Liver (tissue), 9 donors: ENCODE results near the gene OSBPL1A. TPM values are rescaled to one million over a fixed set of nuclear protein-coding genes. Genes with fewer than 3 reads are reported as not detected.

Experiments
- DNase-seq: peaks from one replicate; pipeline ENCODE4 v3.0.0-alpha.2; 2017; ENCODE audit warnings: low spot score
- H3K27ac ChIP-seq, 2 donors: one replicate each; pipeline ENCODE4 v1.7.0; 2013; ENCODE audit warnings: inconsistent platforms in 2 of 2, low read length in 2 of 2, control low read depth in 1 of 2, low read depth in 1 of 2, mild to moderate bottlenecking in 1 of 2
- H3K27me3 ChIP-seq, 4 donors: one replicate each; pipeline versions ENCODE4 v1.6.1 to v1.7.0; 2013; ENCODE audit warnings: low read length in 3 of 4, inconsistent platforms in 1 of 4, mild to moderate bottlenecking in 1 of 4, moderate library complexity in 1 of 4; ENCODE audit not compliant: control insufficient read depth in 4 of 4, insufficient read depth in 4 of 4
- H3K36me3 ChIP-seq, 4 donors: one replicate each; pipeline versions ENCODE4 v1.6.1 to v1.7.0; 2013; ENCODE audit warnings: low read length in 3 of 4, mild to moderate bottlenecking in 3 of 4, low read depth in 1 of 4, moderate library complexity in 1 of 4; ENCODE audit not compliant: control insufficient read depth in 4 of 4, insufficient read depth in 3 of 4
- H3K4me1 ChIP-seq, 4 donors: one replicate each; pipeline versions ENCODE4 v1.6.1 to v1.7.0; 2013; ENCODE audit warnings: low read length in 3 of 4, mild to moderate bottlenecking in 3 of 4, moderate library complexity in 1 of 4; ENCODE audit not compliant: control insufficient read depth in 4 of 4, insufficient read depth in 4 of 4
- H3K4me3 ChIP-seq, 3 donors: one replicate each; pipeline versions ENCODE4 v1.6.1 to v1.7.0; 2013; ENCODE audit warnings: low read length in 3 of 3, control low read depth in 1 of 3, low read depth in 1 of 3, mild to moderate bottlenecking in 1 of 3
- H3K9ac ChIP-seq, 2 donors: one replicate each; pipeline ENCODE4 v1.7.0; 2013; ENCODE audit warnings: low read length in 2 of 2, mild to moderate bottlenecking in 2 of 2, moderate library complexity in 2 of 2, control low read depth in 1 of 2, low read depth in 1 of 2
- H3K9me3 ChIP-seq, 4 donors: one replicate each; pipeline versions ENCODE4 v1.6.1 to v1.7.0; 2013; ENCODE audit warnings: low read length in 3 of 4; ENCODE audit not compliant: control insufficient read depth in 4 of 4
- EGR1 ChIP-seq, 2 donors: IDR thresholded peaks; 2 replicates each; pipeline ENCODE4 v1.6.1; 2016 to 2018; ENCODE audit warnings: antibody characterized with exemption in 2 of 2, low read depth in 2 of 2
- FOXA1 ChIP-seq: IDR thresholded peaks from 2 replicates; pipeline ENCODE4 v1.6.1; 2016; ENCODE audit warnings: antibody characterized with exemption
- FOXA2 ChIP-seq: IDR thresholded peaks from 2 replicates; pipeline ENCODE4 v1.6.1; 2016; ENCODE audit warnings: antibody characterized with exemption
- GABPA ChIP-seq, 2 donors: IDR thresholded peaks in 1 of 2; conservative IDR thresholded peaks in 1 of 2; 2 replicates each; pipeline ENCODE4 v1.6.1; 2016; ENCODE audit warnings: antibody characterized with exemption in 2 of 2, mild to moderate bottlenecking in 1 of 2, moderate library complexity in 1 of 2
- HNF4A ChIP-seq, 2 donors: conservative IDR thresholded peaks; 2 replicates each; pipeline ENCODE4 v1.6.1; 2016; ENCODE audit warnings: antibody characterized with exemption in 2 of 2, mild to moderate bottlenecking in 2 of 2
- HNF4G ChIP-seq: IDR thresholded peaks from 2 replicates; pipeline ENCODE4 v1.6.1; 2016; ENCODE audit warnings: antibody characterized with exemption
- JUND ChIP-seq, 2 donors: IDR thresholded peaks; 2 replicates each; pipeline ENCODE4 v1.6.1; 2016; ENCODE audit warnings: antibody characterized with exemption in 2 of 2
- NR2F2 ChIP-seq: IDR thresholded peaks from 2 replicates; pipeline ENCODE4 v1.6.1; 2016; ENCODE audit warnings: antibody characterized with exemption
- RAD21 ChIP-seq, 2 donors: IDR thresholded peaks; 2 replicates each; pipeline ENCODE4 v1.6.1; 2016; ENCODE audit warnings: antibody characterized with exemption in 2 of 2, mild to moderate bottlenecking in 2 of 2
- RXRA ChIP-seq, 2 donors: IDR thresholded peaks; 2 replicates each; pipeline ENCODE4 v1.6.1; 2017 to 2018; ENCODE audit warnings: antibody characterized with exemption in 2 of 2, mild to moderate bottlenecking in 1 of 2
- SP1 ChIP-seq: IDR thresholded peaks from 2 replicates; pipeline ENCODE4 v1.6.1; 2018; ENCODE audit warnings: antibody characterized with exemption, mild to moderate bottlenecking
- TAF1 ChIP-seq: conservative IDR thresholded peaks from 2 replicates; pipeline ENCODE4 v1.6.1; 2016; ENCODE audit warnings: antibody characterized with exemption, mild to moderate bottlenecking
- YY1 ChIP-seq: IDR thresholded peaks from 2 replicates; pipeline ENCODE4 v1.6.1; 2016; ENCODE audit warnings: antibody characterized with exemption, mild to moderate bottlenecking
- WGBS: extraction: QIAGEN DNeasy Blood & Tissue Kit; methylation state at CpG from one replicate; pipeline ENCODE4 v1.1.7; 2013; 5-methylcytosine and 5-hydroxymethylcytosine counted together
- polyA plus RNA-seq, 2 donors: library from polyadenylated mRNA; stranded (reverse) in 1 of 2; unstranded in 1 of 2; fragments of 200-250 nt in 1 of 2; fragments of >200 nt in 1 of 2; fragmentation: Nextera tagmentation in 1 of 2; extraction: Ambion mirVana in 1 of 2; gene quantifications; one replicate each; pipeline versions ENCODE4 v1.2.1 to v1.2.3, GENCODE V29; 2013 to 2015
- total RNA-seq, 2 donors: library from RNA; depleted of rRNA; stranded (reverse); fragments of >200 nt; gene quantifications; one replicate each; pipeline ENCODE4 v1.2.3, GENCODE V29; 2014
- TF ChIP-seq, protein P1 (sequence below): fragments of 150-350 bp; IDR thresholded peaks from 2 replicates; pipeline ENCODE4 v1.5.1; 2017; ENCODE audit warnings: improper control_type of control experiment, low read depth, low read length; ENCODE audit not compliant: missing input control
- TF ChIP-seq, protein P2 (sequence below): IDR thresholded peaks from 2 replicates; pipeline ENCODE4 v1.6.1; 2016; ENCODE audit warnings: antibody characterized with exemption, mild to moderate bottlenecking
- TF ChIP-seq, protein P3 (sequence below): IDR thresholded peaks from 2 replicates; pipeline ENCODE4 v1.6.1; 2016; ENCODE audit warnings: antibody characterized with exemption
- TF ChIP-seq, protein P4 (sequence below): IDR thresholded peaks from 2 replicates; pipeline ENCODE4 v1.6.1; 2016; ENCODE audit warnings: antibody characterized with exemption
- TF ChIP-seq, protein P5 (sequence below): IDR thresholded peaks from 2 replicates; pipeline ENCODE4 v1.6.1; 2016; ENCODE audit warnings: antibody characterized with exemption
- donor health status: healthy.
- donor health status: healthy.
- donor health status: healthy.
- donor health status: healthy.
- donor health status: healthy.

The OSBPL1A gene
- total and polyA plus RNA-seq, 4 donors = 5.4 to 12.6 (median 8.9) TPM

DNA sequence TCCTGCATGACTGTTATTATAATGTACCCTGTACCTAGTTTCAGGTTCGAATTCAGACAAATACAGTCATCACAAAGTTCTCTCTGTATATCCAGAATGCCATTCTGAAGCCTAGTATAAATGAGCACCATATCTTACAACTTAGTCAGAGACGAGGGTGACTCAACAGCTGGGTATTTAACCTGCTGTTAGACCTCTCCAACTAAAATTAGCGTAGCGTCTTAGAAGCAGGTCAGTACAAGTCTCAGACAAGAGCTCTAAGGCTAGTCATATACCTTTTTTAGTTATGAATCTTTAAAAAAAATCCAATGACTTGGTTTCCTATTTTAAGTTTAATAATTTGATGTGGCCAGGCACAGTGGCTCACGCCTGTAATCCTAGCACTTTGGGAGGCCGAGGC, 184.7 kb downstream of the OSBPL1A start:
- no peak for TF ChIP-seq HNF4G
- H3K27ac ChIP-seq = no peak overlapping the region
- WGBS = 94% methylated on average over 6 of the region's 6 CpGs
- H3K36me3 ChIP-seq = no peaks in the 10 kb centered on the region
- no peaks in the 10 kb centered on the region for H3K27me3 ChIP-seq
- DNase-seq = no peak
- H3K9me3 ChIP-seq = no peaks in the 10 kb centered on the region
- no peak overlapping the region for H3K9ac ChIP-seq
- H3K4me1 ChIP-seq = peaks cover 0 to 8% (median 0%) of the 10 kb centered on the region in 4 donors
- H3K4me3 ChIP-seq = no peak overlapping the region

DNA sequence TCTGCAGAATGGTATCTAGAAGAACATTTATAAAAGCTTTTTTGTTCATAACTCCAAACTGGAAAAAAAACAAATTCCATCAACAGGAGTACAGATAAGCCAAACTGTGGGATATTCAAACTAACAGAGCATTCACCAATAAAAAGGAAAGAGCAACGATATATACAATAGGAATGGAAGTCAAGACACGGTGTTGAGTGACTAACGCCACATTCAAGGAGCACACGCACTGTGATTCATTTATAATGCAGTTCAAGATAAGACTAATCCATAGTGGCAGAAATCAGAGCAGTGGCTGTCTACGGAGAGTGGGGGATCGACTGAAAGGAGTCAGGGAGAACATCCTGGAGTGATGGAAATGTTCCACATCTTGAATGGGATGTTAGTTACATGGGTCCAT, 188.1 kb downstream of the OSBPL1A start:
- WGBS = 97% methylated on average over 6 of the region's 6 CpGs

More for the DNA sequence above, 188.1 kb downstream of the OSBPL1A start:
- Histone ChIP-seq H3K9ac (no peak overlapping the region), H3K27ac (no peak overlapping the region), H3K27me3 (no peaks in the 10 kb centered on the region), H3K4me1 (peaks cover 0 to 3% (median 0%) of the 10 kb centered on the region in 4 donors), H3K36me3 (no peaks in the 10 kb centered on the region), H3K9me3 (no peaks in the 10 kb centered on the region), H3K4me3 (no peak overlapping the region)
- TF ChIP-seq JUND (IDR thresholded peaks at IDR 0.05) (no peak), HNF4A (conservative IDR thresholded peaks at IDR 0.05) (no peak), SP1 (no peak), EGR1 (IDR thresholded peaks at IDR 0.05; ENCODE audit: low read depth in 2 of 2) (no peak), FOXA1 (no peak), NR2F2 (no peak), RAD21 (IDR thresholded peaks at IDR 0.05) (no peak), GABPA (IDR thresholded peaks at IDR 0.05 in 1 of 2, conservative IDR thresholded peaks at IDR 0.05 in 1 of 2) (no peak), RXRA (IDR thresholded peaks at IDR 0.05) (no peak), FOXA2 (no peak), HNF4G (no peak), YY1 (no peak), TAF1 (no peak)
- TF ChIP-seq, protein P1, sequence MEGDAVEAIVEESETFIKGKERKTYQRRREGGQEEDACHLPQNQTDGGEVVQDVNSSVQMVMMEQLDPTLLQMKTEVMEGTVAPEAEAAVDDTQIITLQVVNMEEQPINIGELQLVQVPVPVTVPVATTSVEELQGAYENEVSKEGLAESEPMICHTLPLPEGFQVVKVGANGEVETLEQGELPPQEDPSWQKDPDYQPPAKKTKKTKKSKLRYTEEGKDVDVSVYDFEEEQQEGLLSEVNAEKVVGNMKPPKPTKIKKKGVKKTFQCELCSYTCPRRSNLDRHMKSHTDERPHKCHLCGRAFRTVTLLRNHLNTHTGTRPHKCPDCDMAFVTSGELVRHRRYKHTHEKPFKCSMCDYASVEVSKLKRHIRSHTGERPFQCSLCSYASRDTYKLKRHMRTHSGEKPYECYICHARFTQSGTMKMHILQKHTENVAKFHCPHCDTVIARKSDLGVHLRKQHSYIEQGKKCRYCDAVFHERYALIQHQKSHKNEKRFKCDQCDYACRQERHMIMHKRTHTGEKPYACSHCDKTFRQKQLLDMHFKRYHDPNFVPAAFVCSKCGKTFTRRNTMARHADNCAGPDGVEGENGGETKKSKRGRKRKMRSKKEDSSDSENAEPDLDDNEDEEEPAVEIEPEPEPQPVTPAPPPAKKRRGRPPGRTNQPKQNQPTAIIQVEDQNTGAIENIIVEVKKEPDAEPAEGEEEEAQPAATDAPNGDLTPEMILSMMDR = no peak
- TF ChIP-seq, protein P2, sequence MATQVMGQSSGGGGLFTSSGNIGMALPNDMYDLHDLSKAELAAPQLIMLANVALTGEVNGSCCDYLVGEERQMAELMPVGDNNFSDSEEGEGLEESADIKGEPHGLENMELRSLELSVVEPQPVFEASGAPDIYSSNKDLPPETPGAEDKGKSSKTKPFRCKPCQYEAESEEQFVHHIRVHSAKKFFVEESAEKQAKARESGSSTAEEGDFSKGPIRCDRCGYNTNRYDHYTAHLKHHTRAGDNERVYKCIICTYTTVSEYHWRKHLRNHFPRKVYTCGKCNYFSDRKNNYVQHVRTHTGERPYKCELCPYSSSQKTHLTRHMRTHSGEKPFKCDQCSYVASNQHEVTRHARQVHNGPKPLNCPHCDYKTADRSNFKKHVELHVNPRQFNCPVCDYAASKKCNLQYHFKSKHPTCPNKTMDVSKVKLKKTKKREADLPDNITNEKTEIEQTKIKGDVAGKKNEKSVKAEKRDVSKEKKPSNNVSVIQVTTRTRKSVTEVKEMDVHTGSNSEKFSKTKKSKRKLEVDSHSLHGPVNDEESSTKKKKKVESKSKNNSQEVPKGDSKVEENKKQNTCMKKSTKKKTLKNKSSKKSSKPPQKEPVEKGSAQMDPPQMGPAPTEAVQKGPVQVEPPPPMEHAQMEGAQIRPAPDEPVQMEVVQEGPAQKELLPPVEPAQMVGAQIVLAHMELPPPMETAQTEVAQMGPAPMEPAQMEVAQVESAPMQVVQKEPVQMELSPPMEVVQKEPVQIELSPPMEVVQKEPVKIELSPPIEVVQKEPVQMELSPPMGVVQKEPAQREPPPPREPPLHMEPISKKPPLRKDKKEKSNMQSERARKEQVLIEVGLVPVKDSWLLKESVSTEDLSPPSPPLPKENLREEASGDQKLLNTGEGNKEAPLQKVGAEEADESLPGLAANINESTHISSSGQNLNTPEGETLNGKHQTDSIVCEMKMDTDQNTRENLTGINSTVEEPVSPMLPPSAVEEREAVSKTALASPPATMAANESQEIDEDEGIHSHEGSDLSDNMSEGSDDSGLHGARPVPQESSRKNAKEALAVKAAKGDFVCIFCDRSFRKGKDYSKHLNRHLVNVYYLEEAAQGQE = no peak
- TF ChIP-seq, protein P3, sequence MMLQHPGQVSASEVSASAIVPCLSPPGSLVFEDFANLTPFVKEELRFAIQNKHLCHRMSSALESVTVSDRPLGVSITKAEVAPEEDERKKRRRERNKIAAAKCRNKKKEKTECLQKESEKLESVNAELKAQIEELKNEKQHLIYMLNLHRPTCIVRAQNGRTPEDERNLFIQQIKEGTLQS = no peak
- TF ChIP-seq, protein P4, sequence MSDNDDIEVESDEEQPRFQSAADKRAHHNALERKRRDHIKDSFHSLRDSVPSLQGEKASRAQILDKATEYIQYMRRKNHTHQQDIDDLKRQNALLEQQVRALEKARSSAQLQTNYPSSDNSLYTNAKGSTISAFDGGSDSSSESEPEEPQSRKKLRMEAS = no peak
- TF ChIP-seq, protein P5, sequence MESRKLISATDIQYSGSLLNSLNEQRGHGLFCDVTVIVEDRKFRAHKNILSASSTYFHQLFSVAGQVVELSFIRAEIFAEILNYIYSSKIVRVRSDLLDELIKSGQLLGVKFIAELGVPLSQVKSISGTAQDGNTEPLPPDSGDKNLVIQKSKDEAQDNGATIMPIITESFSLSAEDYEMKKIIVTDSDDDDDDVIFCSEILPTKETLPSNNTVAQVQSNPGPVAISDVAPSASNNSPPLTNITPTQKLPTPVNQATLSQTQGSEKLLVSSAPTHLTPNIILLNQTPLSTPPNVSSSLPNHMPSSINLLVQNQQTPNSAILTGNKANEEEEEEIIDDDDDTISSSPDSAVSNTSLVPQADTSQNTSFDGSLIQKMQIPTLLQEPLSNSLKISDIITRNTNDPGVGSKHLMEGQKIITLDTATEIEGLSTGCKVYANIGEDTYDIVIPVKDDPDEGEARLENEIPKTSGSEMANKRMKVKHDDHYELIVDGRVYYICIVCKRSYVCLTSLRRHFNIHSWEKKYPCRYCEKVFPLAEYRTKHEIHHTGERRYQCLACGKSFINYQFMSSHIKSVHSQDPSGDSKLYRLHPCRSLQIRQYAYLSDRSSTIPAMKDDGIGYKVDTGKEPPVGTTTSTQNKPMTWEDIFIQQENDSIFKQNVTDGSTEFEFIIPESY = no peak
- DNase-seq = no peak
